Measurements from ENCODE around the gene HTR2A.
"Not testable (repeated sequence)": the region's sequence is repeated elsewhere in the genome, so short reads cannot be mapped to it uniquely, and the experiment has no call there.

Gene HTR2A

GRCh38 chr13:46817095-46817494 is 79.8 kb downstream of the HTR2A start:
- Histone ChIP-seq H3K4me1 (no peaks in the 10 kb centered on the region), H3K27ac (no peak overlapping the region), H2AFZ (no peak overlapping the region), H3K9me3 (ENCODE audit: control insufficient read depth, low read length) (no peaks in the 10 kb centered on the region), H3K36me3 (ENCODE audit: control insufficient read depth, insufficient read depth, low read length) (no peaks in the 10 kb centered on the region), H3K4me2 (ENCODE audit: low read length) (no peak overlapping the region), H3K79me2 (no peaks in the 10 kb centered on the region), H3K9ac (no peak overlapping the region), H3K4me3 (ENCODE audit: low read depth, low read length) (no peak overlapping the region), H3K27me3 (ENCODE audit: control insufficient read depth, insufficient read depth, low read length) (no peaks in the 10 kb centered on the region)
- TF ChIP-seq, protein P1, sequence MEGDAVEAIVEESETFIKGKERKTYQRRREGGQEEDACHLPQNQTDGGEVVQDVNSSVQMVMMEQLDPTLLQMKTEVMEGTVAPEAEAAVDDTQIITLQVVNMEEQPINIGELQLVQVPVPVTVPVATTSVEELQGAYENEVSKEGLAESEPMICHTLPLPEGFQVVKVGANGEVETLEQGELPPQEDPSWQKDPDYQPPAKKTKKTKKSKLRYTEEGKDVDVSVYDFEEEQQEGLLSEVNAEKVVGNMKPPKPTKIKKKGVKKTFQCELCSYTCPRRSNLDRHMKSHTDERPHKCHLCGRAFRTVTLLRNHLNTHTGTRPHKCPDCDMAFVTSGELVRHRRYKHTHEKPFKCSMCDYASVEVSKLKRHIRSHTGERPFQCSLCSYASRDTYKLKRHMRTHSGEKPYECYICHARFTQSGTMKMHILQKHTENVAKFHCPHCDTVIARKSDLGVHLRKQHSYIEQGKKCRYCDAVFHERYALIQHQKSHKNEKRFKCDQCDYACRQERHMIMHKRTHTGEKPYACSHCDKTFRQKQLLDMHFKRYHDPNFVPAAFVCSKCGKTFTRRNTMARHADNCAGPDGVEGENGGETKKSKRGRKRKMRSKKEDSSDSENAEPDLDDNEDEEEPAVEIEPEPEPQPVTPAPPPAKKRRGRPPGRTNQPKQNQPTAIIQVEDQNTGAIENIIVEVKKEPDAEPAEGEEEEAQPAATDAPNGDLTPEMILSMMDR (IDR thresholded peaks at IDR 0.05), result no peak

GRCh38 chr13:46816371-46816770 is 80.5 kb downstream of the HTR2A start:
- TF ChIP-seq, protein P1 (IDR thresholded peaks at IDR 0.05), result no peak
- Histone ChIP-seq H3K27ac (no peak overlapping the region), H3K27me3 (ENCODE audit: control insufficient read depth, insufficient read depth, low read length) (no peaks in the 10 kb centered on the region), H2AFZ (no peak overlapping the region), H3K79me2 (no peaks in the 10 kb centered on the region), H3K4me3 (ENCODE audit: low read depth, low read length) (no peak overlapping the region), H3K4me2 (ENCODE audit: low read length) (no peak overlapping the region), H3K36me3 (ENCODE audit: control insufficient read depth, insufficient read depth, low read length) (no peaks in the 10 kb centered on the region), H3K9ac (no peak overlapping the region), H3K4me1 (no peaks in the 10 kb centered on the region), H3K9me3 (ENCODE audit: control insufficient read depth, low read length) (no peaks in the 10 kb centered on the region)

DNA sequence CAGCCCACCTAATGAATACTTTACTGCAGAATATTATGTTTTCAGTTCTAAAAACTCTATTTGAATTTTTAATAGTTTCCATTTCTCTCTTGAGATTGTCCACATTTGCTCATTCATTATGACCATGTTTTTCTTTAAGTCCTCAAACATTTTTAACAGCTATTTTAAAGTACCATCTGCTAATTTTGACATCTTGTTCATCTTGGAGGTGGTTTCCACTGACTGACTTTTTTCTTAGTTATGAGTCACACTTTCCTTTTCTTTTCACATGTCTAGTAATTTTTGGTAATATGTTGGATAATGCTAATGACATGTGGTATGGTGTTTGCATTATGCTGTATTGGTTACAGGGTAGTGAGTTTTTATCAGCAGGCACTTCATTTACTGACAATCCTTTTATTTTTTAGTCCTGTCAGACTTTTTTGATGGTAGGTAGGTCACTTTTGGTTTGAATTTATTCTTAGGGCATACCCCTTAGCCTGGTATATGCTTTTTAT is 84.5 kb downstream of the HTR2A start:
- H3K4me1 ChIP-seq, result no peaks in the 10 kb centered on the region
- H3K79me2 ChIP-seq, result no peaks in the 10 kb centered on the region
- TF ChIP-seq, protein P1 (IDR thresholded peaks at IDR 0.05), result no peak
- no peak overlapping the region for H3K4me2 ChIP-seq (ENCODE audit: low read length)
- H3K9me3 ChIP-seq (ENCODE audit: control insufficient read depth, low read length), result no peaks in the 10 kb centered on the region
- no peak overlapping the region for H2AFZ ChIP-seq
- H3K9ac ChIP-seq, result no peak overlapping the region
- H3K4me3 ChIP-seq (ENCODE audit: low read depth, low read length), result no peak overlapping the region
- no peak overlapping the region for H3K27ac ChIP-seq
- no peaks in the 10 kb centered on the region for H3K27me3 ChIP-seq (ENCODE audit: control insufficient read depth, insufficient read depth, low read length)
- H3K36me3 ChIP-seq (ENCODE audit: control insufficient read depth, insufficient read depth, low read length), result no peaks in the 10 kb centered on the region

GRCh38 chr13:46810440-46810839 is 86.4 kb downstream of the HTR2A start:
- H3K4me2 ChIP-seq (ENCODE audit: low read length), result no peak overlapping the region
- H2AFZ ChIP-seq, result no peak overlapping the region
- no peaks in the 10 kb centered on the region for H3K4me1 ChIP-seq
- H3K9me3 ChIP-seq (ENCODE audit: control insufficient read depth, low read length), result no peaks in the 10 kb centered on the region
- no peak overlapping the region for H3K9ac ChIP-seq
- no peaks in the 10 kb centered on the region for H3K36me3 ChIP-seq (ENCODE audit: control insufficient read depth, insufficient read depth, low read length)
- TF ChIP-seq, protein P1 (IDR thresholded peaks at IDR 0.05), result no peak
- H3K79me2 ChIP-seq, result no peaks in the 10 kb centered on the region
- no peaks in the 10 kb centered on the region for H3K27me3 ChIP-seq (ENCODE audit: control insufficient read depth, insufficient read depth, low read length)
- no peak overlapping the region for H3K4me3 ChIP-seq (ENCODE audit: low read depth, low read length)
- no peak overlapping the region for H3K27ac ChIP-seq

DNA sequence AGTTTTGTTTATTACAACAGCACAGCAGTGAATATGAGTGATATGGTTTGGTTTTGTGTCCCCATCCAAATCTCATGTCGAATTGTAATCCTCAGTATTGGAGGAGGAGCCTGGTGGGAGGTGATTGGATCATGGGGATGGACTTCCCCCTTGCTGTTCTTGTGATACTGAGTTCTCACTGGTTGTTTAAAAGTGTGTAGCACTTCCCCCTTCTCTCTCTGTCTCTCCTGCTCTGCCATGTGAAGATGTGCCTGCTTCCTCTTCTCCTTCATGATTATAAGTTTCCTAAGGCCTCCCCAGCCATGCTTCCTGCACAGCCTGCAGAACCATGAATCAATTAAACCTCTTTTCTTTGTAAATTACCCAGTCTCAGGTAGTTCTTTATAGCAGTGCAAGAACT is 91.9 kb downstream of the HTR2A start:
- not testable (repeated sequence) for H3K79me2 ChIP-seq; H3K9me3 ChIP-seq (ENCODE audit: control insufficient read depth, low read length); H3K27me3 ChIP-seq (ENCODE audit: control insufficient read depth, insufficient read depth, low read length); H3K9ac ChIP-seq; H3K4me2 ChIP-seq (ENCODE audit: low read length); H3K4me3 ChIP-seq (ENCODE audit: low read depth, low read length); H3K27ac ChIP-seq; H3K4me1 ChIP-seq; H2AFZ ChIP-seq; H3K36me3 ChIP-seq (ENCODE audit: control insufficient read depth, insufficient read depth, low read length)
